Stomach (tissue), 4 donors: Measurements from ENCODE around the gene SPTBN5.

Experiments
- CTCF ChIP-seq, 7 experiments: fragments of 450-650 bp in 4 of 7; fragments of 200-600 bp in 3 of 7; sonication (generic) in 3 of 7; IDR thresholded peaks; one replicate each; pipeline ENCODE4 v1.5.1; 2016 to 2019; ENCODE audit warnings: antibody characterized with exemption in 7 of 7, control low read depth in 2 of 7, mild to moderate bottlenecking in 1 of 7
- POLR2A ChIP-seq, 4 donors: fragments of 450-650 bp; IDR thresholded peaks; one replicate each; pipeline ENCODE4 v1.6.1; 2016; ENCODE audit warnings: antibody characterized with exemption in 4 of 4, control low read depth in 2 of 4, mild to moderate bottlenecking in 1 of 4, moderate library complexity in 1 of 4
- POLR2AphosphoS5 ChIP-seq, 3 donors: sonication (generic); formaldehyde crosslinking; IDR thresholded peaks; one replicate each; pipeline ENCODE4 v1.6.1; 2016; ENCODE audit warnings: antibody characterized with exemption in 3 of 3

GRCh38 chr15:41932101-41932500 is 38.2 kb upstream of the SPTBN5 start:
- TF ChIP-seq CTCF (IDR thresholded peaks at IDR 0.05) = no peak
- no peak for TF ChIP-seq POLR2A (IDR thresholded peaks at IDR 0.05)
- TF ChIP-seq POLR2AphosphoS5 (IDR thresholded peaks at IDR 0.05) = no peak
